Kidney epithelial cell (primary cell): ENCODE data around the gene NR3C2. TPM values are rescaled to one million over a fixed set of nuclear protein-coding genes. Genes with fewer than 3 reads are reported as not detected.

Experiments used
- DNase-seq: peaks from one replicate; pipeline ENCODE4 v3.0.0-alpha.2; 2010; ENCODE audit warnings: low read depth
- H3K27me3 ChIP-seq: 2 replicates; pipeline ENCODE4 v1.6.0; 2011; ENCODE audit warnings: low read length; ENCODE audit not compliant: control insufficient read depth, insufficient read depth
- H3K36me3 ChIP-seq: 2 replicates; pipeline ENCODE4 v1.5.1; 2011; ENCODE audit warnings: low read length; ENCODE audit not compliant: control insufficient read depth, insufficient read depth
- H3K4me3 ChIP-seq: 2 replicates; pipeline ENCODE4 v1.5.1; 2011; ENCODE audit warnings: low read depth, mild to moderate bottlenecking, control low read depth, low read length
- CTCF ChIP-seq: IDR thresholded peaks from 2 replicates; pipeline ENCODE4 v1.5.1; 2011; ENCODE audit warnings: mild to moderate bottlenecking, moderate library complexity, low read length, control low read depth, inconsistent platforms; ENCODE audit not compliant: insufficient read depth, poor library complexity, severe bottlenecking
- total RNA-seq: library from RNA; depleted of rRNA; stranded (reverse); fragments of >200 nt; gene quantifications from 2 replicates; pipeline ENCODE4 v1.2.3, GENCODE V29; 2015

The NR3C2 gene
- total RNA-seq, 1 donor from 2014 or later = 6.5 TPM

GRCh38 chr4:148248824-148249223, 193.4 kb downstream of the NR3C2 start:
- no peaks in the 10 kb centered on the region for H3K27me3 ChIP-seq
- no peak for TF ChIP-seq CTCF
- DNase-seq = no peak
- no peaks in the 10 kb centered on the region for H3K36me3 ChIP-seq
- H3K4me3 ChIP-seq = no peak overlapping the region

GRCh38 chr4:148245015-148245414, 197.2 kb downstream of the NR3C2 start:
- DNase-seq = no peak
- Histone ChIP-seq H3K27me3 (no peaks in the 10 kb centered on the region), H3K4me3 (no peak overlapping the region), H3K36me3 (no peaks in the 10 kb centered on the region)
- no peak for TF ChIP-seq CTCF

- H3K4me3 ChIP-seq = no peak overlapping the region
- DNase-seq = no peak
- no peak for TF ChIP-seq CTCF
- no peaks in the 10 kb centered on the region for H3K27me3 ChIP-seq
- H3K36me3 ChIP-seq = no peaks in the 10 kb centered on the region
These were observed 198.4 kb downstream of the NR3C2 start for GRCh38 chr4:148243837-148244236.

GRCh38 chr4:148240241-148240640, 202.0 kb downstream of the NR3C2 start:
- no peak for TF ChIP-seq CTCF
- Histone ChIP-seq H3K27me3 (no peaks in the 10 kb centered on the region), H3K36me3 (no peaks in the 10 kb centered on the region), H3K4me3 (no peak overlapping the region)
- DNase-seq = no peak

- Histone ChIP-seq H3K27me3 (no peaks in the 10 kb centered on the region), H3K4me3 (no peak overlapping the region), H3K36me3 (no peaks in the 10 kb centered on the region)
- DNase-seq = no peak
- TF ChIP-seq CTCF = no peak
These were observed 202.7 kb downstream of the NR3C2 start for GRCh38 chr4:148239494-148239985.

- Histone ChIP-seq H3K4me3 (no peak overlapping the region), H3K27me3 (no peaks in the 10 kb centered on the region), H3K36me3 (no peaks in the 10 kb centered on the region)
- no peak for DNase-seq
- TF ChIP-seq CTCF = no peak
These were observed 203.3 kb downstream of the NR3C2 start for GRCh38 chr4:148238811-148239493.
